ENCODE measurements around the gene ACSS2. TPM values are rescaled to one million over a fixed set of nuclear protein-coding genes. Genes with fewer than 3 reads are reported as not detected.

Gene ACSS2
- polyA plus RNA-seq, 2 of the 4 experiments (the other 2 are of a cell fraction), result 22.1 to 24.1 TPM

- no peak for ATAC-seq
- Histone ChIP-seq H3K4me2 (no peak overlapping the region), H3K9me3 (no peaks in the 10 kb centered on the region), H3K4me1 (peaks cover 10% of the 10 kb centered on the region; the same call in 2 of the 3 replicates), H3K27ac (no peak overlapping the region), H3K4me3 (no peak overlapping the region)
- CTCF ChIA-PET, result interaction anchor here (0.8 to 1.3 kb wide), 2 partner anchors 15 to 67 kb away, joined by 3 to 4 read pairs; no protein-coding TSS in a partner anchor
- no peak for FAIRE-seq
- POLR2A ChIA-PET, result no interaction called here
- no peak for DNase-seq (ENCODE audit: low read depth in 1 of 2, low spot score in 1 of 2)
- TF ChIP-seq ZSCAN20 (CRISPR knock-in tag; IDR thresholded peaks at IDR 0.05) (no peak), EHMT2 (IDR thresholded peaks at IDR 0.05; ENCODE audit: low read depth) (no peak), CHD2 (IDR thresholded peaks at IDR 0.05; ENCODE audit: low read length, partially characterized antibody) (no peak), HOXB13 (CRISPR knock-in tag; IDR thresholded peaks at IDR 0.05; ENCODE audit: low read depth) (no peak), E2F6 (IDR thresholded peaks at IDR 0.05; ENCODE audit: borderline replicate concordance, low read depth) (no peak), CEBPB (IDR thresholded peaks at IDR 0.05) (no peak), HMGXB4 (CRISPR knock-in tag; IDR thresholded peaks at IDR 0.05; ENCODE audit: borderline replicate concordance) (no peak)
Measured at GRCh38 chr20:34947336-34947735, 70.9 kb downstream of the ACSS2 start.

GRCh38 chr20:34948030-34948429 is 71.6 kb downstream of the ACSS2 start:
- no peak overlapping the region for H3K4me2 ChIP-seq
- H3K4me3 ChIP-seq, result no peak overlapping the region
- POLR2A ChIA-PET, result no interaction called here
- no peak for TF ChIP-seq MAZ (IDR thresholded peaks at IDR 0.05; ENCODE audit: borderline replicate concordance, low read depth, low read length)
- TF ChIP-seq HEYL (CRISPR knock-in tag; IDR thresholded peaks at IDR 0.05), result no peak
- TF ChIP-seq HDAC2 (IDR thresholded peaks at IDR 0.05), result no peak
- no peak for TF ChIP-seq KDM1A (IDR thresholded peaks at IDR 0.05; ENCODE audit: low read depth)
- TF ChIP-seq HES2 (IDR thresholded peaks at IDR 0.05), result no peak
- TF ChIP-seq ESRRA (IDR thresholded peaks at IDR 0.05; ENCODE audit: borderline replicate concordance, low read length), result no peak
- TF ChIP-seq HMGXB4 (CRISPR knock-in tag; IDR thresholded peaks at IDR 0.05; ENCODE audit: borderline replicate concordance), result no peak
- no peak for TF ChIP-seq KDM5A (IDR thresholded peaks at IDR 0.05)
- TF ChIP-seq CHD4 (IDR thresholded peaks at IDR 0.05; ENCODE audit: borderline replicate concordance), result no peak
- TF ChIP-seq SMC3 (IDR thresholded peaks at IDR 0.05), result no peak
- no peak for TF ChIP-seq CBX2 (IDR thresholded peaks at IDR 0.05; ENCODE audit: borderline replicate concordance, low read depth)
- TF ChIP-seq USF2 (IDR thresholded peaks at IDR 0.05), result no peak
- no peak for TF ChIP-seq CEBPB (IDR thresholded peaks at IDR 0.05)
- no peak for TF ChIP-seq RNF2 (IDR thresholded peaks at IDR 0.05; ENCODE audit: borderline replicate concordance, low read depth)
- TF ChIP-seq ZNF302 (CRISPR knock-in tag; IDR thresholded peaks at IDR 0.05), result no peak
- TF ChIP-seq ELK1 (IDR thresholded peaks at IDR 0.05; ENCODE audit: low read depth, low read length), result no peak
- TF ChIP-seq CHD2 (IDR thresholded peaks at IDR 0.05; ENCODE audit: low read length, partially characterized antibody), result no peak
- TF ChIP-seq SREBF2 (IDR thresholded peaks at IDR 0.05), result no peak
- no peak for TF ChIP-seq HOXA7 (CRISPR knock-in tag; IDR thresholded peaks at IDR 0.05)
- no peak for TF ChIP-seq REST (IDR thresholded peaks at IDR 0.05)
- peaks cover 10% of the 10 kb centered on the region; the same call in 2 of the 3 replicates for H3K4me1 ChIP-seq
- CTCF ChIA-PET, result interaction anchor here (0.8 to 13.1 kb wide), 5 partner anchors 9 to 74 kb away, joined by 3 to 207 read pairs (median 3); partner anchors contain the start of genes ACSS2 and GGT7
- no peak for ATAC-seq
- no peak for FAIRE-seq
- DNase-seq (ENCODE audit: low read depth in 1 of 2, low spot score in 1 of 2), result no peak
- no peaks in the 10 kb centered on the region for H3K9me3 ChIP-seq
- H3K27ac ChIP-seq, result no peak overlapping the region
